ENCODE measurements around the gene AKR1C2.
"Not testable (repeated sequence)": the region's sequence is repeated elsewhere in the genome, so short reads cannot be mapped to it uniquely, and the experiment has no call there.

DNA sequence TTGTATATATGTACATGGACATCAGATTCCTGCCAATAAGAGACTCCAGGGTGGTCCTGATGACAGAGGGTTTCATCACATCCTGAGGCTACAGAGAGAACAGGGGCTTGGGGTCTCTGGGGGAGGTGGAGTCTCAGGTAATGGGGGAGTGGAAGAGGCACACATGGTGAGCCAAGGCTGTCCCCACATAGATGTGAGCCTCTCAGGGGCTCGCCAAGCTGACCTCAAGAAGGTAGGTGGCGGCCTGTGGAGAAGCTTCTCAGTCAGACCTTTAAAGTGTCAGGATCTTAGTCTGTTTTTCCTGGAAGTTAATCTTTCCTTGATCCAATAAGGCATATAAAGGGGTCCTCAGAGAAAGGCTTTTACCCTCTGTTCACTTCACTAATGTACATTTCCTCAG, 62.7 kb downstream of the AKR1C2 start:
- TF ChIP-seq, protein P1, sequence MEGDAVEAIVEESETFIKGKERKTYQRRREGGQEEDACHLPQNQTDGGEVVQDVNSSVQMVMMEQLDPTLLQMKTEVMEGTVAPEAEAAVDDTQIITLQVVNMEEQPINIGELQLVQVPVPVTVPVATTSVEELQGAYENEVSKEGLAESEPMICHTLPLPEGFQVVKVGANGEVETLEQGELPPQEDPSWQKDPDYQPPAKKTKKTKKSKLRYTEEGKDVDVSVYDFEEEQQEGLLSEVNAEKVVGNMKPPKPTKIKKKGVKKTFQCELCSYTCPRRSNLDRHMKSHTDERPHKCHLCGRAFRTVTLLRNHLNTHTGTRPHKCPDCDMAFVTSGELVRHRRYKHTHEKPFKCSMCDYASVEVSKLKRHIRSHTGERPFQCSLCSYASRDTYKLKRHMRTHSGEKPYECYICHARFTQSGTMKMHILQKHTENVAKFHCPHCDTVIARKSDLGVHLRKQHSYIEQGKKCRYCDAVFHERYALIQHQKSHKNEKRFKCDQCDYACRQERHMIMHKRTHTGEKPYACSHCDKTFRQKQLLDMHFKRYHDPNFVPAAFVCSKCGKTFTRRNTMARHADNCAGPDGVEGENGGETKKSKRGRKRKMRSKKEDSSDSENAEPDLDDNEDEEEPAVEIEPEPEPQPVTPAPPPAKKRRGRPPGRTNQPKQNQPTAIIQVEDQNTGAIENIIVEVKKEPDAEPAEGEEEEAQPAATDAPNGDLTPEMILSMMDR (IDR thresholded peaks at IDR 0.05) = not testable (repeated sequence)
- TF ChIP-seq EZH2 (IDR thresholded peaks at IDR 0.05; ENCODE audit: borderline replicate concordance, insufficient read depth, low read depth, low read length, poor library complexity, severe bottlenecking) = not testable (repeated sequence)
